NCI-H1694 treated with DMSO at 0.1 percent for 48 hours (cell line): ENCODE measurements around the gene INTS11.

Source experiments
- DNase-seq: peaks from one replicate; lab custom pipeline; 2025; lab: John Stamatoyannopoulos, UW

INTS11 gene

DNA sequence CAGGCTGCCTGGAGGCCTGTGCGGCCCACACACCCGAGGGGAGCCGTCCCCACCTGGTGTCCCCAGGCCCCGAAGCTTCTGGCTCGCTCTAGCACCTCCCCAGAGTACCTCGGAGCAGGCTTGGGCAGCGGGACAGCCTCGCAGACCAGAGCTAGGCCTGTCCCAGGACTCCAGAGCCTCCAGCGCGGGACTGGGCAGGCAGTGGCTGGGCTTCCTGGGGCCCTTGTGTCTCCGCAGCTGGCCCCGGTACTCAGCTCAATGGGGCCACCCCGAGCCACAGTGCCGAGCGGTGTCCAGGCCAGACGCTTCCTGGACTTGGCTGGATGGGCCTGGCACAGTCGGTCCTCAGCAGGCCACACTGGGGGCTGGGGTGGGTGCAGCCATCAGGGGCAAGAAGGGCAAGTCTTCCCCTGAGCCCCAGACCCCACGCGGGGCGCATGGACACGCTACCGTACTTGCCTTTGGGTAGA, 39.3 kb downstream of the INTS11 start:
- no peak for DNase-seq

DNA sequence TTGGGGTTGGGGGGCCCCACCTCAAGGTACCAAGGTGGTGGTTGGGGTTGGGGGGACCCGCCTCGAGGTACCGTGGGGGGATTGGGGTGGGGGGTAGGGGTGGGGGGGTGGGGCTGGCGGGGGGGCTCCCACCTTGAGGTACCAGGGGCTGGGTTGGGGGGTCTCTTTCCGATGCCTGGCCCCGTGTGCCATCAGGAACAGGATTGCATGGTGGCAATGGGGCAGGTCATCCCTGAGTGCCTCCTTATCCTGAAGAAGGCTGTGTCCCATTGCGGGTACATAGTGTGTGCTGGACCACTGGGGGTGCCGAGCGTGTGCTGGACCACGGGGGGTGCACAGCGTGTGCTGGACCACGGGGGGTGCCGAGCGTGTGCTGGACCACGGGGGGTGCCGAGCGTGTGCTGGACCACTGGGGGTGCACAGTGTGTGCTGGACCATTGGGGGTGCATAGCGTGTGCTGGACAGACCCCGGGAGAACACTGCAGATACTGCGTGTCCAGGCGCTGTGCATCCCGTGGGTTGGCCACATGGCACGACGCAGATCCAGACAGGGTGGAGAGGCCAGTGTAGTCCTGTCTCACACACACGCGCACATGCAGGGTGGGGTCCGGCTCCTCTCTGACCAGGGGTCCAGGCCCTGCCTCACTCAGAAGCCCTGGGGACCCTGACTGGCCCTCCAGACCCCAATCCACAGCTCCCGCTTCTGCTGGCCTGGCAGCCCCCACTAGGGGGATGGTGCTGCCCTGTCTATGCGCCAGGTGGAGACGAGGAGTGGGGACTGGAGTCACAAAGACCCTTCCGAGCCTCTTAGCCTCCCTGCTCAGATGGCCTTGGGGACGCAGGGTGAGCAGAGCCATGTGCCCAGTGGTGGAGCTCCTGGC, 40.0 kb downstream of the INTS11 start:
- DNase-seq = no peak

DNA sequence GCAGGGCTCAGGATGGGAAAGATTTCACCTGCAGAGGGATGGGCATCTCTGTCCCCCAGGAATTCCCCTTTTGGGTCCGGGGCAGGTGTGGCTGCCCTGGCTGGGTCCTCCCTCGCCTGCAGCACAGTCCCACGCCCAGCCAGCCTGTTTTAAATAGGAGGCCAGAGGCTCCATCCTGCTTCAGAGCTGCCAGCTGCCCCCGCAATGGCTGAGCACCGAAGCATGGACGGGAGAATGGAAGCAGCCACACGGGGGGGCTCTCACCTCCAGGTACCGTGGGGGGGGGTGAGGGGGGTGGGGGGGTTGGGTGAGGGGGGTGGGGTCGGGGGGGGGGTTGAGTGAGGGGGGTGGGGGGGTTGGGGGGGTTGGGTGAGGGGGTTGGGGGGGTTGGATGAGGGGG, 40.6 kb downstream of the INTS11 start:
- no peak for DNase-seq

DNA sequence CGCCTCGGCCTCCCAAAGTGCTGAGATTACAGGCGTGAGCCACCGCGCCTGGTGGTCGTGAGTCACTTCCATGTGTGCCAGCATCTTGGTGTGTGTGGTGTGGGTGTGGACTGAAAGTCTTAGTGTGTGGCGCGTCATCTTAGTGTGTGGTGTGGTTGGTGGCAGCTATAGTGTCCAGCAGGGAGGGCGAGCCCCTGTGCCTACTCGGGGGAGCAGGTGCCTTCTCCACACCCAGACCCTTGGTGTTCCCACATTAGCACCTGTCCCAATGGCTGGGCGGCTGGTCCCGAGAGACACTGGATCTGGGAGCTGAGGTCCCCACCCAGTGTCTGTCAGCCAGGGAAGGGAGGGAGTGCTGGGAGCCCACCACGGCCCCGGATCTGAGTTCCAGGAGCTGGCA, 41.5 kb downstream of the INTS11 start:
- no peak for DNase-seq

DNA sequence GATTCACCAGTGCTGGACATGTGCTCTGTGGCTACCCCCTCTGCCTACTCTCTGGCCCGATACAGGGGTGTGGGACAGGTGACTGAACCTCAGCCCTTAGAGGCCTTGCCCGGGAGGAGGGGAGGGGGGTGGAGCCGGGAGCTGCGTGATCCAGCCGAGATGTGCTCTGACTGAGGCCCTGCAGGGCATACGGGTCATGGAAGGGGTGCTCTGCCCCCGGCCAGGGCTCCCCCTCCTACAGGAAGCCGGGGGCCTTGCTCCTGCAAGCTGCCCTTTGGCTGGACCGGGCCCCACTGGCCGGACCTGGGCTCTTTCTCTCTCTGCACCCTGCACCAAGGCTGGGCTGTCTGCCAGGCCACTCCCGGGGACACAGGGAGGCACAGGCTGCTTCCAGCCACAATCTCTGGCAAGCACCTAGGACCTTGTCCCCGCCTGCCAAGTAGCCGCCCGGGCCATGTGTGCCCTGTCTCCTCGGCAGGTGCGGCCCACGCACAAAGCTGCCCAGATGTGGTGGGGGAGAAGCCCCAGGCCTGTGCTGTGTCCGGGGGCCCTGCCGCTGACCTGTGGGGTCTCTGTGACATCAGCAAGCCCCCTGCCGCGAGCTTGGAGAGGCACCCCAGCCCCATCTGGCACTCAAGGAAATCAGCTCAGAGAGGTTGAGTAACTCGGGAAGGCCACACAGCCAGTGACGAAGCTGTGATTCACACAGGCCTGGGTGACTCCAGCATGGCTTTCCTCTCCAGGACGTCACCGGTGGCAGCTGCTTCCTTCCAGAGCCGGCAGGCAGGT, 42.7 kb downstream of the INTS11 start:
- DNase-seq = no peak

DNA sequence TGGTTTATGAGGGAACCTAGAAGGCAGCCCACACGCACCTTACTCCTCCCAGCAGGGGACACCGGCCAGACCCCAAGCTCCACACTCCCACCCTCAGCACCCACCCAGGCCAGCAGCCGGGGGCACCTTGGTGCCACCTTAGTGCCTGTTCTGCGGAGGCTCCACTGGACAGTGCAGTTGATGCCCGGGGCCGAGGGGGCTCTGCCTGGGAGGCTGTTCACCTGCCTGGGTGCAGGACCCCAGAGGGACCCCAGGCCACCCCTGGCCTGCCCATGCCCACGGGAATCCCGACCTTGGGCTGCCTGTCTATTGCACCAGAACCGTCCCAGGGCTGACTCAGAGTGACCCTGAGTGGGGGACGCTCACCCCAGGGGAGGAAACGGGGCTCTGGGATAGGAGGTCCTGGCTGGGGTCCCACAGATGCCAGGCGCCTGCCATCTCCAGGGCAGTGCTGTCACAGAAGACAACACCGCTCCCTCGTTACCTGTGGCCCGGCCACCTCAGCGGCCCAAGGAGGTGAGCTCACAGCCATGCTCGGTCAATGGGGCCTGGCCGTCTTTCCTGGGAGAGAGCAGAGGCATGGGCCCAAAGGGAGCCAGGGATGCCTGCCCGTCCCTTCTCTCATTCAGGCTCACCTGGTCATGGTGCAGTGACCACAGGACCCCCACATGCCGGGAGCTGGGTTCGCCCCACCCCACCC, 43.5 kb downstream of the INTS11 start:
- no peak for DNase-seq

DNA sequence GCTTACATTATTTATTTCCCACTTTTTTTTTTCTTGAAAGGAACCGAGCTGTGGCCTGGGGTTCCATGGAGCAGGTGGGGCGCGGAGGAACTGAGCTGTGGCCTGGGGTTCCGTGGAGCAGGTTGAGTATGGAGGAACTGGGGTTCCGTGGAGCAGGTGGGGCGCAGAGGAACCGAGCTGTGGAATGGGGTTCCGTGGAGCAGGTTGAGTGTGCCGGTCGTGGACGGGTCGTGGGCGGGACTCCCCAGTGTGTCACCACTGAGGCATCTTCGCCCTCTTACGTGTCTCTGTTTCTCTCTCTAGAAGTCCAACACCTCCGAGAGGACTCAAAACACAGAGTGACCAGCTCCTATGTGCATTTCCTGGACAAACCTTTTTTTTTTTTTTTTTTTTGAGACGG, 45.4 kb downstream of the INTS11 start:
- no peak for DNase-seq

DNA sequence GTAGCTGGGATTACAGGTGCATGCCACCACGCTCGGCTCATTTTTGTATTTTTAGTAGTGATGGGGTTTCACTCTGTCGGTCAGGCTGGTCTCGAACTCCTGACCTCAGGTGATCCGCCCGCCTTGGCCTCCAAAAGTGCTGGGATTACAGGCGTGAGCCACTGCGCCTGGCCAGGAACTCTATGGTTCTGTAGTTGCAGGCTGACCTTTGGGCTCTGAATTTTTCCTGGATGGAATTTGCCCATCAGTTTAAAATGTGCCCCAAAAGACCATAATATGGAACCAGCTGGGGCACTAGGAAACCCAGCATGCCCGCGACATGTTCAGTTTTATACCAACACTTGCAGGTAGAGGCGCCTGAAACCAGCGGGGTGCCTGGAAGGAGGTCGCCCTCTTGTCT, 45.8 kb downstream of the INTS11 start:
- no peak for DNase-seq

DNA sequence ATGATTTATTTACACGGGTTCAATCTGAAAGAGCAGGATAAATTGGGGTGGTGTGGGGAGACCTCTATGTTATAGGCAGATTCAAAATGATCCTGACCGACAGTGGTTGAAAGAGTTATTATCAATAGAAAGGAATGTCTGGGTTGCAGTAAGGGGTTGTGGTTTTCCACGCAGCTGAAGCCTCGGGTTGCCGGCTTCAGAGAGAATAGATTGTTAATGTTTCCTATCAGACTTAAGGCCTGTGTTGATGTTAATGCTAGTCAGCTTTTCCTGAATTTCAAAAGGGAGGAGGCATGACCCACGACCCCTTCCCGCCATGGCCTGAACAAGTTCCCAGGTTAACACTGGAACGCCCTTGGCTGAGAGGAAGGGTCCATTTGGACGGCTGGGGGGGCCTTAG, 48.6 kb downstream of the INTS11 start:
- DNase-seq = no peak

DNA sequence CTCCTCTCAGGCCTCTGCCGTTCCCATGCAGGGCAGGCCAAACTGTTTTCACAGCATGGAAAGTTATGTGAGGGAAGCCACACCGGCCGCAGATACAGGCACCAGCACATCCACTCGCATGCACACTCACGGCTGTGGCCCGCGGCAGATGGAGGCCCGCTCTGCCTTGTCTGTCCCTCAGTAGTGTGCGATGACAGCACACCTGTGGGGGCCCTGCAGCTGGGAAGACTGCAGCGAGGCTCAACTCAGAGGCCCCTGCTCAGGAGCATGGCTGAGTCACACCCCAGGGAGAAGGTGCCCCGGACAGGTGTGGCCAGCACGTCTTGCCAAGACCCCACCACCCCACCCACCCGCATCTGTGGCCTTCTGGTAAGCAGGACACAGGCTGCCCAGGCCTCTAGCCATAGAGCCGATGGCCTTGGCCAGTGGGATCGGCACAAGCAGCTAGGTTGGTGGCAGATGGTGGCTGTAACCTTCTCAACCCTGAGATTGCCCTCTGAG, 49.5 kb downstream of the INTS11 start:
- DNase-seq = no peak

DNA sequence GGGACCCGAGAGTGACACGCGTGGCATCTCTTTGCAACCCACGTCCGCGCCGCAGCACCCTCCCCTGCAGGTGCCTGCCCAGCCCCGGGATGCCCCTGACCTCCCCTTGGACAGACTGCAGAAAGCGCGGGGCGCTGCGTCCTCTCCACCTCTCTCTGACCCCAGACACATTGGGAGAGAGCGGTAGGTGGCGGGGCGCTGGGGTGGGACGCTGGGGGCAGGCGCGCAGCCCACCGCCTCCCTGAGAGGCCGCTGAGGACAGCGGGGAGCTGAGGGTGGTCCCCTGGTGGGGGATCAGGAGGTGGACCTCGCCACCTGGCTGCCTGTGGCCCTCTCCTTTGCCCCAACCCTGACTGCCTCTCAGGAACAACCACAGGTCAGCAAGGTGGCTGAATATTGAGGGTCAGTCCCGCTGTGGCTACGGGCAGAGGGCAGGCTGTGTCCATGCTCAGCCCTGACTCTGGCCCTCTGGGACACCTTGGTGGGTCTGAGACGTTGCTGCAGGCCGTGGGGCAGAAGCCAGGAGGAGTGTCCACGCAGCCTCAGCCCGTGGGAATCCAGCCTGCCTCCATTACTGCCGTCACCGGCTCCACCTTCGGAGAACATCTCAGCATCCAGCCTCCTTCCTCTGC, 50.0 kb downstream of the INTS11 start:
- no peak for DNase-seq

DNA sequence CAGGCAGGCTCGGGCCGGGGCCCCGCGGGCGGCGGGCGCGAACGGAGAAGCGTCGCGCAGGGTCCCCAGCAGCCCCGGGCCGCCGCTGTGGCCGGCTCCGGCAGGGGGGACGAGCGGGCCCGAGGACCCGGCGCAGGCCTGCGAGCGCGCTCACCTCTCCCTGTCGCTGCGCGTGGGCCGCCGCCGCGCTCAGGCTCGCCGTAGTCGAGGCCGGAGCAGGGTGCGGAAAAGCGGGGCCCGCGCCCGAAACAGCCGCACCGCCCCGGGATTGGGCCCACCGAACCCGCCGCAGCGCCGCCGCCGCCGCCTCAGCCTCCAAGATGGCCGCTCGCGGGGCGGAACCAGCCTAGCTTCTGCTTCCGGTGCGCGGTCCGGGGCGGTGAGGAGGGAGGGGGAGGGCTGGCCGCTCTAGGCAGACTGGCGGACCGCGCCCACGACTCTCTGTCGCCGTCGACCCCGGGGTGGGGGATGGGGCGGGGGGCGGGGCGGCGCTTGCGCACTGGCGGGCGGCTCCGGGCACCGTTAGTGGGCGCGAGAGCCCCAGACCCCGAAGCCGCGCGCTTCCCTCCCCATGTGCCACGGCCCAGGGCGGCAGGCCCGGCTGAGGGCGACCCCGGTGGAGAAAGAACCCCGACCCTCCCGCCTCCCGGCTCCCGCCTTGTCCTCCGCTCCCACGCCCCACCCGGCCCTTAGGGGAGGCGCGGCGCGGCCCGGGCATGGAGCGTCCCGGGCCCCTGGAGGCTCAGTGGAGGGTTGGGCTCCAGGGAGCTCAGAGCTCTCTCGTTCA, 50.8 kb downstream of the INTS11 start, which contains the start of gene UBE2J2:
TSS of gene UBE2J2 (minus strand) at position 343 of the 787 bp plus-strand sequence. CDS start 5,862 bp downstream, outside the sequence.
- DNase-seq = peak; percentile 55

DNA sequence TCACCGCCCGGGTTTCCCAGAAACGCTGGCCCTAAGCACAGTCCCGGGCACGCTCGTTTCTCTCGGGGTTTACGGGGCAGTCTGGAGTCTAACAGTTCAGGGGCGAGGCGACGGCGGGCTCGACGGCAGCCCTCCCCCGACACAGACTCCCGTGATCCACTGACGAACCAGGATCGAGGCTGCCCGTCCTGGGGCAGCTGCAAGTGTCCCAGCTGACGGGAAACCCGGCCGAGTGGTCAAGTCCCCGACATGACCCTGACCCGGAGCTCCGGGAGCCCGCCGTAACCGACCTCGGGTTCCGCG, 51.3 kb downstream of the INTS11 start:
- DNase-seq = no peak

DNA sequence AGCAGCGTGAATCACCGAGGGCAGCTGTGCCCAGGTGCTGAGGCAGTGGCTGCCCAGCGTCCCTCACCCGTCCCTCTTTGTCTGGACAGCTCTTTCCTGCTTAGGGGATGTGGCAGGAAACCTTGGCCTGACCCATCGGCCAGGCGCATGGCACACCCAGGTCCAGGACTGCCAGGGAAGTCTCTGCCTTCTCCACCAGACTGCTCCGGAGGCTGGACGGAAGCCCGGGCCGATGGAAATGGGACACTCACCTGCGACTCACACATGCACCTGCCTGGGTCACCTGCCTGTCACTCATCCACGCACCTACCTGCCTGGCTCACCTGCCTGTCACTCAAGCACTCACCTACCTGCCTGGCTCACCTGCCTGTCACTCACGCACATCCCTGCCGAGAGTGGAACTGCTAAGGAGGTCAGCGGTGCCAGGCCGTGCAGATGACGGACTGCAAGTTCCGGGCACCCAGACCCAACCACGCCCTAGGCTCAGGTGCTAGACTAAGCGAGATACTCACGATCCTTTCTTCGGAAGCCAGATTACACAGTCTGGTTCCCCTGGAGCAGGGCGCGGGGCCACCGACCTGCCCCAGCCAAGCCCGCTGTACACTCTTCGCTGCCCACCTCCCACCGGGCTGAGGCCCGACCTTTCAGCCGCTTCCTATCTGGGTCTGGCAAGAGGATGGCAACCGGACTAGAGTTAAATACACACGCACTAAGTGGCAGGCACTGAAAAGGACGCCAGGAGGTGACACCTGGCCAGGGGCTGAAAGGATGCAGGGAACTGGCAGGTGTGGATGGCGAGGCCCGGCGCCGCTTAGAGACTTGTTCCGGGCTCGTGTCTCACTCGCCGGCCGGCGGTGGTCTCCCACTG, 51.9 kb downstream of the INTS11 start:
- no peak for DNase-seq

DNA sequence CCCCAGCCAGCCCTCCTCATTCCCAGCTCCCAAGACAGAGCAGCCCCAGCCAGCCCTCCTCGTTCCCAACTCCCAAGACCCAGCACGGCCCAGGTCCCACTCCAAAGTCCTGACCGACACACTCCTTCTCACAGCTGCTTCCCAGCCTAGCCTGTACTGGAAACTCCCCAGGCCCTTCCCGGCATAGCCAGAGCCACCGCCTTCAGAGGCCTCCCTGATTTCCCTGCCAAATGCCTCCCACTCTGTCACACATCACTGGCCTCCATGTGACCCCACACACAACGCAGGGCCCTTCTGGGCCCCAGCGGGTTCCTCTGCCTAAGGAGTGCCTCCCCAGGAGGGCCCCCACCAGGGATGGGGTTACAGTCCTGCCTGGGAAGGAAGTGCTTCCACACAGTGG, 53.6 kb downstream of the INTS11 start:
- DNase-seq = no peak

DNA sequence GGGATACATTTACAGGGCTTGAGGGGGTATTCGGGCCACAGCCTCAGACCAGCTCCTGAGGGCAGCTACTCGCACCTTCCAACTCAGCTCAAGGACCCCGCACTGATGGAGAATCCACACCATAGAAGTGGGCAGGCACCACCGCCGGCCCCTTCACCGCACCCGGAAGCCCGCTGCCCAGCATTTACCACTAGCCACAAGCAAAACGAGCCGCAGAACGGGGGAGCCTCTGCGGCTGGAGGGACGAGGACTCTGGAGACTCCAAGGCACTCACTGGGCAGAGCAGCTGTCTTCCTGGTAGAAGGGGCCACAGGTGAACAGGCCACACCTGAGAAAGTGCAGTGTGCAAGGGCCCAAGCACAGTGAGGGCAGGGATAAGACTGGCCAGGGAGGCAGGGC, 56.2 kb downstream of the INTS11 start:
- DNase-seq = no peak

DNA sequence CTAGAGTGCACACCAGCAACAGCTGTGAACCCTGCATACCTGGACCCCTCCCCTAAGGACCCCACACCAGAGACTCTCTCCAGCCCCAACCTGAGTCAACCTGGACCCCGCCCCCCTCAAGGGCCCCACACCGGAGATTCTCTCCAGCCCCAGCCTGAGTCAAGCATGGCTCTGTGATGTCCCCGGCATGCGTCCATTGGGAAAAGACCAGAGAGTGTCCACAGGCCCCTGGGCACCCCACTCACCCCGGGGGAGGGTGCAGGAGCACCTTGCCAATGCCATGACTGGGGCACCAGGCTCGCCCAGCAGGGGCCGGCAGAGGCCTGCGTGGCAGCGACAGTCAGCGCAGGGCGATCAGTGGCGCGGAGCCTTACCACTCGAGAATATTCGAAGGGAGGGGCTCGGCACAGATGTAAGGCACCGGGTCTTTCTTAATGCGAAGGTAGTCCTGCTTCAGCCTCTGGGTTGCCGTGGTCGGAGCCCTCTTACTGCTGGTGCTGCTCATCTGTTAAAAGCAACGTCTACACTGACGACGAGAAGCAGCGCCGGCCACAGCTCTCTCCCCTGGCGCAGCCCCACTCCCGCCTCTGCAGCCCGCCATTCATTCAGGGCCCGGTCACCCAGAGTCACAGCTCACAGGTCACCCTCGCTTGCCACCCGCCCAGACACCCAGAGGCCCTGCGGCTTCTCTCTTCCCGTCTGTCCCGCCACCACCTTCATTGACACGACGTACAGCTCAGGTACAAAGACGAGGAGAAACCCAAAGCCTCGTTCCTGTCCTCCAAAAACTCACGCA, 56.8 kb downstream of the INTS11 start:
- no peak for DNase-seq

DNA sequence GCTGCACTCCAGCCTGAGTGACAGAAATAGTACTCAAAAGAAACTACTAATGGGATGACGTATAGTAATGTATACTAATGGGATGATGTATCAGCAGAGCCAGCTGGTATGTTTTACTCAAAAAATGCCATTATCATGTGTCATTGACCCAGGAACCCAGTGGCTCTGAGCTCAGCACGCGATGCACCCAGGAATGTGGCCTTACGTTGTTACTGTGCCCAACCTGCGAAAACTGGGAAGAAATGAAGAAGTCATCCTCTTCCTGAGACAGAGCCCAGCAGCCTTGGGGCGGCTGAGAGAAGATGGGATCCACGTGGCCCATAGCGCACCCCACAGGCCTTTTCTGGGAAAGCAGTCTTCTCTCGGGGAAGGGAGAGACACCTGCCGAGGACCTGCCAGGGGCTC, 59.6 kb downstream of the INTS11 start:
- DNase-seq = no peak

DNA sequence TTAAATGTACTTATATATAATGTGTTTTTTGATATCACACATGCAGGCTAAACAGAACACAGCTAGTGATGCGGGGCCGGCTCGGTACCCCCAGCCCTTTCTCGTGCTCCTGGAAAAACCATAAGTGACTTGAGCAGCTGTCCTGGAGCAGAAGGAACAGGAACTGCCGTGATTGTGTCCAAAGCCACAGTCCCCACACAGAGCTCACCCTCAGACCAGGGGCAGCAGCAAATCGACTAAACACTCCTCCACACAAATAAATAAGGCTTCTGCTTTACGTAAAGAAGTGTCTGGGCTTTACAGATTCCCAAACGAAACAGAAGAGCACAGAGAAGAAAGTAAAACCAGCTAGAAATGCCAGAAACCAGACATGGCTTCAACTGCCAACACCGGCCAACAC, 60.4 kb downstream of the INTS11 start:
- DNase-seq = no peak
